ENCODE results near the gene ATOSB. TPM values are rescaled to one million over a fixed set of nuclear protein-coding genes. Genes with fewer than 3 reads are reported as not detected.
"Not testable (repeated sequence)": the region's sequence is repeated elsewhere in the genome, so short reads cannot be mapped to it uniquely, and the experiment has no call there.

Gene ATOSB
- total RNA-seq, 1 donor from 2014 or later: 20.3 TPM

GRCh38 chr9:35158501-35159280, 43.0 kb upstream of the ATOSB start:
- H3K9me3 ChIP-seq: no peaks in the 10 kb centered on the region
- H3K4me1 ChIP-seq: peaks cover 5% of the 10 kb centered on the region
- intact Hi-C loops (cut with DNase I): no loop called here
- H3K4me3 ChIP-seq: no peak overlapping the region
- ATAC-seq (no peak), DNase-seq (no peak)
- H3K36me3 ChIP-seq: no peaks in the 10 kb centered on the region
- H3K27ac ChIP-seq: no peak overlapping the region
- H3K27me3 ChIP-seq: no peaks in the 10 kb centered on the region
- no peak for TF ChIP-seq CTCF (IDR thresholded peaks at IDR 0.05)

- H3K4me1 ChIP-seq; H3K9me3 ChIP-seq; ATAC-seq; H3K27me3 ChIP-seq; DNase-seq; intact Hi-C loops (cut with DNase I); H3K27ac ChIP-seq; H3K36me3 ChIP-seq; H3K4me3 ChIP-seq: not testable (repeated sequence)
Measured at GRCh38 chr9:35157836-35158235, 42.2 kb upstream of the ATOSB start.

- no peaks in the 10 kb centered on the region for H3K27me3 ChIP-seq
- H3K4me3 ChIP-seq: no peak overlapping the region
- no peak for TF ChIP-seq CTCF (IDR thresholded peaks at IDR 0.05)
- no peaks in the 10 kb centered on the region for H3K36me3 ChIP-seq
- no peaks in the 10 kb centered on the region for H3K4me1 ChIP-seq
- intact Hi-C loops (cut with DNase I): no loop called here
- no peak overlapping the region for H3K27ac ChIP-seq
- ATAC-seq (no peak), DNase-seq (no peak)
- no peaks in the 10 kb centered on the region for H3K9me3 ChIP-seq
Measured at GRCh38 chr9:35156781-35157180, 41.1 kb upstream of the ATOSB start.

- Histone ChIP-seq H3K36me3 (no peaks in the 10 kb centered on the region), H3K9me3 (peaks cover 12% of the 10 kb centered on the region), H3K27me3 (no peaks in the 10 kb centered on the region), H3K27ac (no peak overlapping the region), H3K4me1 (no peaks in the 10 kb centered on the region), H3K4me3 (no peak overlapping the region)
- intact Hi-C loops (cut with DNase I): no loop called here
- no peak for TF ChIP-seq CTCF (IDR thresholded peaks at IDR 0.05)
- no peak for DNase-seq
- no peak for ATAC-seq
Measured at GRCh38 chr9:35152926-35153325, 37.3 kb upstream of the ATOSB start.

- H3K36me3 ChIP-seq; H3K27me3 ChIP-seq; H3K4me1 ChIP-seq; H3K27ac ChIP-seq; DNase-seq; H3K4me3 ChIP-seq; ATAC-seq; intact Hi-C loops (cut with DNase I): not testable (repeated sequence)
- peaks cover 19% of the 10 kb centered on the region for H3K9me3 ChIP-seq
Measured at GRCh38 chr9:35147941-35148563, 32.4 kb upstream of the ATOSB start.

GRCh38 chr9:35142037-35142436, 26.4 kb upstream of the ATOSB start:
- no peak for ATAC-seq
- Histone ChIP-seq H3K4me3 (no peak overlapping the region), H3K4me1 (no peaks in the 10 kb centered on the region), H3K27me3 (no peaks in the 10 kb centered on the region), H3K9me3 (peaks cover 8% of the 10 kb centered on the region), H3K36me3 (no peaks in the 10 kb centered on the region), H3K27ac (no peak overlapping the region)
- no peak for TF ChIP-seq CTCF (IDR thresholded peaks at IDR 0.05)
- intact Hi-C loops (cut with DNase I): loop anchor here (5.0 kb wide), 1 partner anchor 65 kb away; no protein-coding TSS in a partner anchor
- DNase-seq: no peak

Measured in upper lobe of right lung (tissue), 1 donor.